ENCODE measurements around the gene BRD4. TPM values are rescaled to one million over a fixed set of nuclear protein-coding genes. Genes with fewer than 3 reads are reported as not detected.

The BRD4 gene
- polyA plus RNA-seq, 1 donor (not counting 4 experiments of a cell fraction or from before 2014, with no cell fraction given), result 5.5 TPM

- H3K4me3 ChIP-seq (ENCODE audit: control insufficient read depth in 2 of 3, extremely low read depth in 1 of 3, insufficient read depth in 2 of 3, low read depth in 1 of 3, low read length in 3 of 3), result no peak overlapping the region
- peaks cover 50 to 76% of the 10 kb centered on the region in 2 experiments for H3K36me3 ChIP-seq (ENCODE audit: control insufficient read depth in 2 of 2, extremely low read depth in 1 of 2, insufficient read depth in 2 of 2, low read length in 2 of 2)
- H3K79me2 ChIP-seq (ENCODE audit: control insufficient read depth, insufficient read depth, low read length), result peaks cover 71% of the 10 kb centered on the region
- no peak overlapping the region for H3K27ac ChIP-seq (ENCODE audit: control insufficient read depth, insufficient read depth, low read length)
- no peak for FAIRE-seq
- peaks cover 4% of the 10 kb centered on the region for H3K4me1 ChIP-seq (ENCODE audit: control insufficient read depth, extremely low read depth, insufficient read depth, low read length)
- no peaks in the 10 kb centered on the region for H3K9me1 ChIP-seq (ENCODE audit: control insufficient read depth, extremely low read depth, insufficient read depth, low read length)
- no peaks in the 10 kb centered on the region for H3K9me3 ChIP-seq (ENCODE audit: control insufficient read depth, low read depth, low read length)
- H3K9ac ChIP-seq (ENCODE audit: control insufficient read depth, extremely low read depth, insufficient read depth, low read length), result no peak overlapping the region
- no peak overlapping the region for H2AFZ ChIP-seq (ENCODE audit: control insufficient read depth, low read length)
- H3K4me2 ChIP-seq (ENCODE audit: control insufficient read depth, extremely low read depth, insufficient read depth, low read depth, low read length), result no peak overlapping the region
- dilution Hi-C loops (cut with MboI; ENCODE audit: extremely low pct_ligation_motif_present, low sequenced_read_pairs), result no loop called here
- H4K20me1 ChIP-seq (ENCODE audit: control insufficient read depth, extremely low read depth, insufficient read depth, low read length), result peaks cover 42% of the 10 kb centered on the region
- TF ChIP-seq CTCF (optimal IDR thresholded peaks at IDR 0.05 in 1 of 3, IDR thresholded peaks at IDR 0.05 in 1 of 3, conservative IDR thresholded peaks at IDR 0.05 in 1 of 3; ENCODE audit: extremely low read depth in 1 of 3, insufficient read depth in 2 of 3, low read length in 3 of 3), result no peak
- TF ChIP-seq EZH2 (IDR thresholded peaks at IDR 0.05; ENCODE audit: low read length), result no peak
- DNase-seq (ENCODE audit: low read depth, low spot score), result no peak
- H3K27me3 ChIP-seq (ENCODE audit: control insufficient read depth, extremely low read depth, insufficient read depth, low read length), result no peaks in the 10 kb centered on the region
Measured at GRCh38 chr19:15265214-15265849, 67.0 kb downstream of the BRD4 start.

GRCh38 chr19:15264933-15265206 is 67.5 kb downstream of the BRD4 start:
- DNase-seq (ENCODE audit: low read depth, low spot score), result no peak
- no peaks in the 10 kb centered on the region for H3K9me1 ChIP-seq (ENCODE audit: control insufficient read depth, extremely low read depth, insufficient read depth, low read length)
- H3K27me3 ChIP-seq (ENCODE audit: control insufficient read depth, extremely low read depth, insufficient read depth, low read length), result no peaks in the 10 kb centered on the region
- peaks cover 4% of the 10 kb centered on the region for H3K4me1 ChIP-seq (ENCODE audit: control insufficient read depth, extremely low read depth, insufficient read depth, low read length)
- FAIRE-seq, result no peak
- H3K36me3 ChIP-seq (ENCODE audit: control insufficient read depth in 2 of 2, extremely low read depth in 1 of 2, insufficient read depth in 2 of 2, low read length in 2 of 2), result peaks cover 51 to 76% of the 10 kb centered on the region in 2 experiments
- no peak overlapping the region for H3K27ac ChIP-seq (ENCODE audit: control insufficient read depth, insufficient read depth, low read length)
- H3K79me2 ChIP-seq (ENCODE audit: control insufficient read depth, insufficient read depth, low read length), result peaks cover 66% of the 10 kb centered on the region
- no peak overlapping the region for H3K9ac ChIP-seq (ENCODE audit: control insufficient read depth, extremely low read depth, insufficient read depth, low read length)
- dilution Hi-C loops (cut with MboI; ENCODE audit: extremely low pct_ligation_motif_present, low sequenced_read_pairs), result no loop called here
- no peak overlapping the region for H3K4me3 ChIP-seq (ENCODE audit: control insufficient read depth in 2 of 3, extremely low read depth in 1 of 3, insufficient read depth in 2 of 3, low read depth in 1 of 3, low read length in 3 of 3)
- TF ChIP-seq CTCF (optimal IDR thresholded peaks at IDR 0.05 in 1 of 3, IDR thresholded peaks at IDR 0.05 in 1 of 3, conservative IDR thresholded peaks at IDR 0.05 in 1 of 3; ENCODE audit: extremely low read depth in 1 of 3, insufficient read depth in 2 of 3, low read length in 3 of 3) (no peak), EZH2 (IDR thresholded peaks at IDR 0.05; ENCODE audit: low read length) (no peak)
- H4K20me1 ChIP-seq (ENCODE audit: control insufficient read depth, extremely low read depth, insufficient read depth, low read length), result peaks cover 37% of the 10 kb centered on the region
- no peak overlapping the region for H3K4me2 ChIP-seq (ENCODE audit: control insufficient read depth, extremely low read depth, insufficient read depth, low read depth, low read length)
- no peak overlapping the region for H2AFZ ChIP-seq (ENCODE audit: control insufficient read depth, low read length)
- no peaks in the 10 kb centered on the region for H3K9me3 ChIP-seq (ENCODE audit: control insufficient read depth, low read depth, low read length)
